Activated effector memory CD4-positive, alpha-beta T cell treated with anti-CD3 and anti-CD28 coated beads, Interleukin-2, amount 50 U/mL, for 16 hours (primary cell): ENCODE measurements around the gene STRA6.
"Not testable (repeated sequence)": the region's sequence is repeated elsewhere in the genome, so short reads cannot be mapped to it uniquely, and the experiment has no call there.

ENCODE experiments used
- DNase-seq: peaks from one replicate; pipeline ENCODE4 v3.0.0-alpha.2; 2020

Gene STRA6

GRCh38 chr15:74179101-74179841 lies 23.3 kb downstream of the STRA6 start:
- no peak for DNase-seq

- no peak for DNase-seq
These were observed 24.1 kb downstream of the STRA6 start for GRCh38 chr15:74178326-74179100.

- peak; percentile 34 for DNase-seq
These were observed 26.0 kb downstream of the STRA6 start for GRCh38 chr15:74176262-74177214.

- peak; percentile 56 for DNase-seq
These were observed 27.1 kb downstream of the STRA6 start for GRCh38 chr15:74175271-74176191.

- DNase-seq = no peak
These were observed 27.7 kb downstream of the STRA6 start for GRCh38 chr15:74174958-74175253.

- DNase-seq = peak; percentile 45
These were observed 28.2 kb downstream of the STRA6 start for GRCh38 chr15:74174219-74174957.

- peak; percentile 50 for DNase-seq
These were observed 29.0 kb downstream of the STRA6 start, which contains the start of gene ISLR for GRCh38 chr15:74173380-74174218. Gene ISLR (plus strand): TSS chr15:74173710. CDS start chr15:74174859, 1,149 bp downstream.

GRCh38 chr15:74172701-74173379 lies 29.7 kb downstream of the STRA6 start:
- peak; percentile 47 for DNase-seq

- DNase-seq = no peak
These were observed 30.5 kb downstream of the STRA6 start for GRCh38 chr15:74171965-74172541.

- peak; percentile 47 for DNase-seq
These were observed 31.6 kb downstream of the STRA6 start for GRCh38 chr15:74170875-74171578.

- DNase-seq = no peak
These were observed 32.3 kb downstream of the STRA6 start for GRCh38 chr15:74170071-74170844.

- DNase-seq = no peak
These were observed 33.9 kb downstream of the STRA6 start for GRCh38 chr15:74168711-74169126.

- no peak for DNase-seq
These were observed 34.7 kb downstream of the STRA6 start for GRCh38 chr15:74167891-74168331.

- DNase-seq = no peak
These were observed 37.1 kb downstream of the STRA6 start for GRCh38 chr15:74165461-74165860.

- DNase-seq = not testable (repeated sequence)
These were observed 40.4 kb downstream of the STRA6 start for GRCh38 chr15:74162195-74162536.

- DNase-seq = not testable (repeated sequence)
These were observed 42.2 kb downstream of the STRA6 start for GRCh38 chr15:74160390-74160789.

GRCh38 chr15:74159773-74160172 lies 42.8 kb downstream of the STRA6 start:
- DNase-seq = no peak
